K562 (cell line): ENCODE data around the gene COP1. TPM values are rescaled to one million over a fixed set of nuclear protein-coding genes. Genes with fewer than 3 reads are reported as not detected.

Source experiments
- ARID2 ChIP-seq: fragments of 450-650 bp; IDR thresholded peaks from 2 replicates; pipeline ENCODE4 v1.6.1; 2017; ENCODE audit warnings: antibody characterized with exemption, mild to moderate bottlenecking
- CC2D1A ChIP-seq: fragments of 450-650 bp; IDR thresholded peaks from 2 replicates; pipeline ENCODE4 v1.6.1; 2017; ENCODE audit warnings: mild to moderate bottlenecking
- EP400 ChIP-seq: fragments of 450-650 bp; IDR thresholded peaks from 2 replicates; pipeline ENCODE4 v1.6.1; 2017; ENCODE audit warnings: antibody characterized with exemption, mild to moderate bottlenecking, moderate library complexity
- FOXA3 ChIP-seq, 2 experiments: fragments of 450-650 bp in 1 of 2; sonication (generic) in 1 of 2; formaldehyde crosslinking; IDR thresholded peaks in 1 of 2; conservative IDR thresholded peaks in 1 of 2; 2 replicates each; pipeline versions ENCODE4 v1.4.0 to v1.8.0; 2020 to 2022; ENCODE audit warnings: mild to moderate bottlenecking in 2 of 2, missing genetic modification reagents in 1 of 2
- FOXK1 ChIP-seq: sonication (generic); formaldehyde crosslinking; IDR thresholded peaks from 2 replicates; pipeline ENCODE4 v1.8.0; 2022; ENCODE audit warnings: missing genetic modification reagents, mild to moderate bottlenecking, borderline replicate concordance
- GTF2E2 ChIP-seq: fragments of 200-800 bp; sonication (Bioruptor generic); IDR thresholded peaks from 2 replicates; pipeline ENCODE4 v1.6.1; 2016; ENCODE audit warnings: missing genetic modification characterization, missing compliant biosample characterization
- KDM4B ChIP-seq, 2 experiments: fragments of 450-650 bp in 1 of 2; sonication (generic) in 1 of 2; IDR thresholded peaks; 2 replicates each; pipeline ENCODE4 v1.6.1; 2016 to 2017; ENCODE audit warnings: borderline replicate concordance in 2 of 2, antibody characterized with exemption in 1 of 2, low read depth in 1 of 2, mild to moderate bottlenecking in 1 of 2
- NCOA2 ChIP-seq, 2 experiments: fragments of 450-650 bp; IDR thresholded peaks; 2 replicates each; pipeline ENCODE4 v1.6.1; 2018; ENCODE audit warnings: mild to moderate bottlenecking in 2 of 2, moderate library complexity in 1 of 2; ENCODE audit not compliant: partially characterized antibody in 2 of 2
- NR0B1 ChIP-seq: fragments of 450-650 bp; IDR thresholded peaks from one replicate; pipeline ENCODE4 v1.6.1; 2018; ENCODE audit warnings: mild to moderate bottlenecking, moderate library complexity; ENCODE audit not compliant: partially characterized antibody
- NUFIP1 ChIP-seq: fragments of 450-650 bp; IDR thresholded peaks from 2 replicates; pipeline ENCODE4 v1.6.1; 2018; ENCODE audit not compliant: partially characterized antibody
- SAFB2 ChIP-seq: fragments of 200-400 bp; formaldehyde crosslinking; IDR thresholded peaks from 2 replicates; pipeline ENCODE4 v1.6.1; 2018; ENCODE audit warnings: borderline replicate concordance, low read length, low read depth, moderate library complexity; ENCODE audit not compliant: severe bottlenecking
- SMARCA4 ChIP-seq: fragments of 450-650 bp; IDR thresholded peaks from 2 replicates; pipeline ENCODE4 v1.6.1; 2016
- SOX6 ChIP-seq: fragments of 450-650 bp; IDR thresholded peaks from 2 replicates; pipeline ENCODE4 v1.6.1; 2014; ENCODE audit warnings: mild to moderate bottlenecking
- TCF7 ChIP-seq: sonication (generic); IDR thresholded peaks from 2 replicates; pipeline ENCODE4 v1.6.1; 2016; ENCODE audit warnings: antibody characterized with exemption, borderline replicate concordance
- ZHX1 ChIP-seq: fragments of 150-350 bp; conservative IDR thresholded peaks from 2 replicates; pipeline ENCODE4 v1.6.1; 2014; ENCODE audit warnings: low read length
- ZNF165 ChIP-seq: fragments of 250-450 bp; sonication (Bioruptor Pico); IDR thresholded peaks from 2 replicates; pipeline ENCODE4 v1.4.0; 2020; ENCODE audit warnings: borderline replicate concordance
- ZNF696 ChIP-seq: fragments of 250-450 bp; sonication (Bioruptor Pico); conservative IDR thresholded peaks from 2 replicates; pipeline ENCODE4 v1.4.0; 2020; ENCODE audit warnings: mild to moderate bottlenecking, moderate library complexity
- ZSCAN32 ChIP-seq: fragments of 450-650 bp; formaldehyde crosslinking; IDR thresholded peaks from 2 replicates; pipeline ENCODE4 v1.4.0; 2020; ENCODE audit warnings: mild to moderate bottlenecking, moderate library complexity
- polyA plus RNA-seq, 8 experiments: library from polyadenylated mRNA; depleted of rRNA in 4 of 8; stranded (reverse) in 5 of 8; unstranded in 3 of 8; fragments of >200 nt; fragmentation: Nextera tagmentation in 2 of 8; fragmentation: Illumina TruSeq in 1 of 8; extraction: Ambion mirVana in 2 of 8; extraction: Trizol in 1 of 8; gene quantifications; 2 replicates each; pipeline versions ENCODE4 v1.2.1 to v1.2.3, GENCODE V29; 2011 to 2014; ENCODE audit warnings: inconsistent platforms in 1 of 8, missing spikeins in 1 of 8
- total RNA-seq, 7 experiments: library from RNA; depleted of rRNA in 6 of 7; stranded (reverse); fragments of >200 nt in 6 of 7; fragmentation: Illumina TruSeq in 2 of 7; extraction: Trizol in 2 of 7; gene quantifications; 2 replicates each; pipeline versions ENCODE4 v1.2.1 to v1.2.3, GENCODE V29; 2011 to 2021; ENCODE audit warnings: low replicate concordance in 1 of 7
- TF ChIP-seq, protein P1 (sequence below), 3 experiments: IDR thresholded peaks in 2 of 3; conservative IDR thresholded peaks in 1 of 3; 2 replicates each; pipeline ENCODE4 v1.5.1; 2011 to 2012; ENCODE audit warnings: low read length in 3 of 3, mild to moderate bottlenecking in 3 of 3, control low read depth in 2 of 3, improper control_type of control experiment in 1 of 3, inconsistent platforms in 1 of 3, low read depth in 1 of 3, mixed read lengths in 1 of 3, moderate library complexity in 1 of 3; ENCODE audit not compliant: insufficient read depth in 2 of 3
- TF ChIP-seq, protein P2 (sequence below): fragments of 450-650 bp; IDR thresholded peaks from 2 replicates; pipeline ENCODE4 v1.6.1; 2016; ENCODE audit warnings: mild to moderate bottlenecking

The COP1 gene
- total and polyA plus RNA-seq, 9 of the 15 experiments (the other 6 are each of a cell fraction or from before 2014, with no cell fraction given) = 25.8 to 77.7 (median 58.6) TPM

- TF ChIP-seq ZHX1 (no peak), ZNF696 (no peak), SMARCA4 (peak; percentile 66), ZSCAN32 (CRISPR knock-in tag) (no peak), GTF2E2 (tag) (no peak), KDM4B (IDR thresholded peaks at IDR 0.05; ENCODE audit: borderline replicate concordance in 2 of 2, low read depth in 1 of 2) (peak in 1 of 2 experiments; percentile 66; a peak in 1 of 4 replicates), ZNF165 (CRISPR knock-in tag) (no peak), NR0B1 (no peak), FOXK1 (no peak), NCOA2 (IDR thresholded peaks at IDR 0.05; ENCODE audit: partially characterized antibody in 2 of 2) (peak in 1 of 2 experiments; percentile 39), CC2D1A (no peak), EP400 (0 out of 2 replicates have a peak, but pooled peaks have one; percentile 22), ARID2 (peak; percentile 57), FOXA3 (CRISPR knock-in tag; conservative IDR thresholded peaks at IDR 0.05 in 1 of 2, IDR thresholded peaks at IDR 0.05 in 1 of 2) (peak; percentile 96 to 97), TCF7 (no peak), NUFIP1 (no peak), SAFB2 (no peak), SOX6 (peak; percentile 42; the same call in 1 of the 2 replicates)
- TF ChIP-seq, protein P1, sequence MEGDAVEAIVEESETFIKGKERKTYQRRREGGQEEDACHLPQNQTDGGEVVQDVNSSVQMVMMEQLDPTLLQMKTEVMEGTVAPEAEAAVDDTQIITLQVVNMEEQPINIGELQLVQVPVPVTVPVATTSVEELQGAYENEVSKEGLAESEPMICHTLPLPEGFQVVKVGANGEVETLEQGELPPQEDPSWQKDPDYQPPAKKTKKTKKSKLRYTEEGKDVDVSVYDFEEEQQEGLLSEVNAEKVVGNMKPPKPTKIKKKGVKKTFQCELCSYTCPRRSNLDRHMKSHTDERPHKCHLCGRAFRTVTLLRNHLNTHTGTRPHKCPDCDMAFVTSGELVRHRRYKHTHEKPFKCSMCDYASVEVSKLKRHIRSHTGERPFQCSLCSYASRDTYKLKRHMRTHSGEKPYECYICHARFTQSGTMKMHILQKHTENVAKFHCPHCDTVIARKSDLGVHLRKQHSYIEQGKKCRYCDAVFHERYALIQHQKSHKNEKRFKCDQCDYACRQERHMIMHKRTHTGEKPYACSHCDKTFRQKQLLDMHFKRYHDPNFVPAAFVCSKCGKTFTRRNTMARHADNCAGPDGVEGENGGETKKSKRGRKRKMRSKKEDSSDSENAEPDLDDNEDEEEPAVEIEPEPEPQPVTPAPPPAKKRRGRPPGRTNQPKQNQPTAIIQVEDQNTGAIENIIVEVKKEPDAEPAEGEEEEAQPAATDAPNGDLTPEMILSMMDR (IDR thresholded peaks at IDR 0.05 in 2 of 3, conservative IDR thresholded peaks at IDR 0.05 in 1 of 3; ENCODE audit: insufficient read depth in 2 of 3, low read depth in 1 of 3, low read length in 3 of 3) = peak; percentile 51 to 78 (median 72); a peak in 5 of 6 replicates
- TF ChIP-seq, protein P2, sequence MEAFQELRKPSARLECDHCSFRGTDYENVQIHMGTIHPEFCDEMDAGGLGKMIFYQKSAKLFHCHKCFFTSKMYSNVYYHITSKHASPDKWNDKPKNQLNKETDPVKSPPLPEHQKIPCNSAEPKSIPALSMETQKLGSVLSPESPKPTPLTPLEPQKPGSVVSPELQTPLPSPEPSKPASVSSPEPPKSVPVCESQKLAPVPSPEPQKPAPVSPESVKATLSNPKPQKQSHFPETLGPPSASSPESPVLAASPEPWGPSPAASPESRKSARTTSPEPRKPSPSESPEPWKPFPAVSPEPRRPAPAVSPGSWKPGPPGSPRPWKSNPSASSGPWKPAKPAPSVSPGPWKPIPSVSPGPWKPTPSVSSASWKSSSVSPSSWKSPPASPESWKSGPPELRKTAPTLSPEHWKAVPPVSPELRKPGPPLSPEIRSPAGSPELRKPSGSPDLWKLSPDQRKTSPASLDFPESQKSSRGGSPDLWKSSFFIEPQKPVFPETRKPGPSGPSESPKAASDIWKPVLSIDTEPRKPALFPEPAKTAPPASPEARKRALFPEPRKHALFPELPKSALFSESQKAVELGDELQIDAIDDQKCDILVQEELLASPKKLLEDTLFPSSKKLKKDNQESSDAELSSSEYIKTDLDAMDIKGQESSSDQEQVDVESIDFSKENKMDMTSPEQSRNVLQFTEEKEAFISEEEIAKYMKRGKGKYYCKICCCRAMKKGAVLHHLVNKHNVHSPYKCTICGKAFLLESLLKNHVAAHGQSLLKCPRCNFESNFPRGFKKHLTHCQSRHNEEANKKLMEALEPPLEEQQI = peak; percentile 61; the same call in 1 of the 2 replicates
Measured at GRCh38 chr1:176073524-176074157, 133.4 kb downstream of the COP1 start (continued).
